Vagina (tissue), 2 donors: ENCODE results near the gene CAVIN4.

Experiments
- CTCF ChIP-seq, 3 experiments: fragments of 450-650 bp in 2 of 3; fragments of 200-600 bp in 1 of 3; sonication (generic) in 1 of 3; IDR thresholded peaks; one replicate each; pipeline ENCODE4 v1.5.1; 2017 to 2019; ENCODE audit warnings: antibody characterized with exemption in 3 of 3, mild to moderate bottlenecking in 2 of 3, moderate library complexity in 2 of 3
- POLR2AphosphoS5 ChIP-seq, 2 donors: sonication (generic); formaldehyde crosslinking; IDR thresholded peaks; one replicate each; pipeline ENCODE4 v1.9.0; 2017; ENCODE audit warnings: antibody characterized with exemption in 2 of 2, mild to moderate bottlenecking in 2 of 2, low read depth in 1 of 2; ENCODE audit not compliant: insufficient read depth in 1 of 2

GRCh38 chr9:100578610-100579009, 731 bp downstream of the CAVIN4 start:
- no peak for TF ChIP-seq CTCF (IDR thresholded peaks at IDR 0.05)
- no peak for TF ChIP-seq POLR2AphosphoS5 (IDR thresholded peaks at IDR 0.05; ENCODE audit: insufficient read depth in 1 of 2, low read depth in 1 of 2)
